Fibroblast of skin of abdomen (primary cell): ENCODE measurements around the gene NPBWR2.
"Not testable (repeated sequence)": the region's sequence is repeated elsewhere in the genome, so short reads cannot be mapped to it uniquely, and the experiment has no call there.

Source experiments
- DNase-seq: peaks from one replicate; pipeline ENCODE4 v3.0.0-alpha.2; 2013

NPBWR2 gene

GRCh38 chr20:64117432-64117777, 10.0 kb upstream of the NPBWR2 start:
- DNase-seq: not testable (repeated sequence)

- DNase-seq: no peak
These were observed 9.4 kb upstream of the NPBWR2 start for GRCh38 chr20:64116541-64117431.

GRCh38 chr20:64116016-64116415, 8.7 kb upstream of the NPBWR2 start:
- no peak for DNase-seq

- no peak for DNase-seq
These were observed 8.0 kb upstream of the NPBWR2 start for GRCh38 chr20:64115171-64115911.

GRCh38 chr20:64114356-64114971, 7.1 kb upstream of the NPBWR2 start:
- DNase-seq: no peak

- DNase-seq: no peak
These were observed 6.5 kb upstream of the NPBWR2 start for GRCh38 chr20:64113796-64114355.

GRCh38 chr20:64113444-64113775, 6.0 kb upstream of the NPBWR2 start:
- DNase-seq: no peak

- DNase-seq: no peak
These were observed 5.5 kb upstream of the NPBWR2 start for GRCh38 chr20:64112691-64113443.

GRCh38 chr20:64111841-64112641, 4.7 kb upstream of the NPBWR2 start:
- DNase-seq: no peak

GRCh38 chr20:64110411-64111068, 3.2 kb upstream of the NPBWR2 start:
- DNase-seq: no peak

- no peak for DNase-seq
These were observed 2.5 kb upstream of the NPBWR2 start for GRCh38 chr20:64109831-64110391.

- no peak for DNase-seq
These were observed 1.6 kb upstream of the NPBWR2 start for GRCh38 chr20:64108731-64109681.

- DNase-seq: no peak
These were observed 532 bp upstream of the NPBWR2 start for GRCh38 chr20:64107736-64108457.

- DNase-seq: no peak
These were observed 867 bp downstream of the NPBWR2 start for GRCh38 chr20:64106435-64106961.

- no peak for DNase-seq
These were observed 1.4 kb downstream of the NPBWR2 start for GRCh38 chr20:64105846-64106434.

GRCh38 chr20:64104667-64105451, 2.5 kb downstream of the NPBWR2 start:
- no peak for DNase-seq
